Neural cell (in vitro differentiated cells): Measurements from ENCODE around the gene ARHGEF25. TPM values are rescaled to one million over a fixed set of nuclear protein-coding genes. Genes with fewer than 3 reads are reported as not detected.

ENCODE experiments used
- H2AFZ ChIP-seq: fragments of 200-600, 300-800 bp; sonication (generic), shearing (Covaris generic); 2 replicates; pipeline ENCODE4 v1.6.0; 2014; ENCODE audit warnings: low read depth, mild to moderate bottlenecking, antibody characterized with exemption, low read length, moderate library complexity
- H3F3A ChIP-seq: fragments of 200-600 bp; shearing (Covaris generic); 2 replicates; pipeline ENCODE4 v1.6.1; 2016; ENCODE audit warnings: mild to moderate bottlenecking, moderate library complexity, mixed read lengths, antibody characterized with exemption, low read length; ENCODE audit not compliant: insufficient read depth, poor library complexity, severe bottlenecking
- H3K27ac ChIP-seq: fragments of 200-600, 300-800 bp; sonication (generic), shearing (Covaris generic); 2 replicates; pipeline ENCODE4 v1.5.1; 2014; ENCODE audit warnings: mild to moderate bottlenecking, low read length, moderate library complexity
- H3K27me3 ChIP-seq: fragments of 300-800, 200-600 bp; sonication (generic), shearing (Covaris generic); 2 replicates; pipeline ENCODE4 v1.6.0; 2014; ENCODE audit warnings: mild to moderate bottlenecking, low read depth, low read length, moderate library complexity; ENCODE audit not compliant: insufficient read depth
- H3K36me3 ChIP-seq: fragments of 300-800, 200-600 bp; sonication (generic), shearing (Covaris generic); 2 replicates; pipeline ENCODE4 v1.5.1; 2014; ENCODE audit warnings: mild to moderate bottlenecking, antibody characterized with exemption, low read length, moderate library complexity; ENCODE audit not compliant: insufficient read depth
- H3K4me2 ChIP-seq: fragments of 300-800, 200-600 bp; sonication (generic), shearing (Covaris generic); 2 replicates; pipeline ENCODE4 v1.6.0; 2014; ENCODE audit warnings: mild to moderate bottlenecking, low read length
- H3K4me3 ChIP-seq: fragments of 300-800, 200-600 bp; sonication (generic), shearing (Covaris generic); 2 replicates; pipeline ENCODE4 v1.5.1; 2014; ENCODE audit warnings: mild to moderate bottlenecking, low read length, moderate library complexity
- H3K79me2 ChIP-seq: fragments of 200-600 bp; shearing (Covaris generic); replicated peaks from 2 replicates; pipeline ENCODE4 v1.6.0; 2014; ENCODE audit warnings: mild to moderate bottlenecking, low read length, moderate library complexity; ENCODE audit not compliant: insufficient read depth
- H3K9ac ChIP-seq: fragments of 300-800, 200-600 bp; sonication (generic), shearing (Covaris generic); 2 replicates; pipeline ENCODE4 v1.6.1; 2016; ENCODE audit warnings: mild to moderate bottlenecking, low read length, mixed read lengths
- H3K9me2 ChIP-seq: fragments of 200-600 bp; shearing (Covaris generic); 2 replicates; pipeline ENCODE4 v1.6.1; 2016; ENCODE audit warnings: mild to moderate bottlenecking, low read length, mixed read lengths; ENCODE audit not compliant: insufficient read depth
- H3K9me3 ChIP-seq: fragments of 200-600, 300-800 bp; sonication (generic), shearing (Covaris generic); 2 replicates; pipeline ENCODE4 v1.6.1; 2016; ENCODE audit warnings: mild to moderate bottlenecking, mixed run types, low read length, moderate library complexity, mixed read lengths
- H4K20me1 ChIP-seq: fragments of 200-600 bp; shearing (Covaris generic); 2 replicates; pipeline ENCODE4 v1.6.1; 2016; ENCODE audit warnings: mild to moderate bottlenecking, mixed run types; ENCODE audit not compliant: insufficient read depth
- EP300 ChIP-seq: fragments of 450-650 bp; conservative IDR thresholded peaks from 2 replicates; pipeline ENCODE4 v1.6.1; 2014; ENCODE audit warnings: antibody characterized with exemption, mild to moderate bottlenecking, moderate library complexity; ENCODE audit not compliant: poor library complexity, severe bottlenecking
- EZH2 ChIP-seq: fragments of 200-600, 300-800 bp; shearing (Covaris generic), sonication (generic); IDR thresholded peaks from 2 replicates; pipeline ENCODE4 v1.6.1; 2014; ENCODE audit warnings: antibody characterized with exemption, low read length, borderline replicate concordance, mild to moderate bottlenecking; ENCODE audit not compliant: insufficient read depth, poor library complexity, severe bottlenecking
- MXI1 ChIP-seq: fragments of 450-650 bp; conservative IDR thresholded peaks from 2 replicates; pipeline ENCODE4 v1.6.1; 2014; ENCODE audit warnings: antibody characterized with exemption, mild to moderate bottlenecking; ENCODE audit not compliant: poor library complexity, severe bottlenecking
- POLR2AphosphoS5 ChIP-seq: IDR thresholded peaks from 2 replicates; pipeline ENCODE4 v1.6.1; 2012
- RAD21 ChIP-seq: fragments of 450-650 bp; conservative IDR thresholded peaks from 2 replicates; pipeline ENCODE4 v1.6.1; 2014; ENCODE audit warnings: antibody characterized with exemption, mild to moderate bottlenecking, moderate library complexity
- SMC3 ChIP-seq: fragments of 450-650 bp; conservative IDR thresholded peaks from 2 replicates; pipeline ENCODE4 v1.6.1; 2014; ENCODE audit warnings: antibody characterized with exemption, mild to moderate bottlenecking, moderate library complexity; ENCODE audit not compliant: poor library complexity
- TAF1 ChIP-seq: IDR thresholded peaks from 2 replicates; pipeline ENCODE4 v1.6.1; 2012; ENCODE audit warnings: low read depth
- polyA plus RNA-seq: library from polyadenylated mRNA; depleted of rRNA; stranded (reverse); fragments of >200 nt; gene quantifications from 2 replicates; pipeline ENCODE4 v1.2.3, GENCODE V29; 2014
- TF ChIP-seq, protein P1 (sequence below): fragments of 450-650 bp; IDR thresholded peaks from 2 replicates; pipeline ENCODE4 v1.5.1; 2014; ENCODE audit warnings: antibody characterized with exemption, mild to moderate bottlenecking, moderate library complexity; ENCODE audit not compliant: poor library complexity, severe bottlenecking
- TF ChIP-seq, protein P2 (sequence below): IDR thresholded peaks from 2 replicates; pipeline ENCODE4 v1.6.1; 2012; ENCODE audit warnings: borderline replicate concordance

ARHGEF25 gene
- polyA plus RNA-seq, 1 donor from 2014 or later = 12.9 TPM

DNA sequence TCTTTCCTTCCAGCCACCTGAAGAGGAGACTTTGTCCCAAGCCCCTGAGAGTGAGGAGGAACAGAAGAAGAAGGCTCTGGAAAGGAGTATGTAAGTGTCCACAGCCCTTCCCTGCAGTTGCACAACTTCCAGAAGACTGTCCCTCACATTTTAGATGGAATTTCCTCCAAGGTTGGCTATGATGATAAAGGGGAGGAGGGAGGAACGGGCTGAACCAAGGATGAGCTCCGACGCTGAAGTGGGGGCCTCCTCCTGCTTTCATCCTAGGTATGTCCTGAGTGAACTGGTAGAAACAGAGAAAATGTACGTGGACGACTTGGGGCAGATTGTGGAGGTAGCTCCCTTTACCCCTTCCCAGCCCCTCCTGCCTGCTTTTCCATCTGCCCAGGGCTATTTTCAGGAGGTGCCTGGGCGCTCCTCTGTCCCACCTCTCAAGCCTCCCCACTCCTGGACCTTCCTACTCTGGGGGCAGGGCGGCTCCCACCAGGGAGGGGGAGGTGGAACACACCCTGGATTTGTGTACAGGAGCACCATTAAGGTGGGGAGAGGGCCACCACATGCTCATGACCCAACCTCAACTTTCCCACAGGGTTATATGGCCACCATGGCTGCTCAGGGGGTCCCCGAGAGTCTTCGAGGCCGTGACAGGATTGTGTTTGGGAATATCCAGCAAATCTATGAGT lies 2.3 kb downstream of the ARHGEF25 start:
- no peaks in the 10 kb centered on the region for H3K9me2 ChIP-seq
- H3K27ac ChIP-seq = no peak overlapping the region
- peaks cover 21% of the 10 kb centered on the region for H3K27me3 ChIP-seq
- no peaks in the 10 kb centered on the region for H3K36me3 ChIP-seq
- no peaks in the 10 kb centered on the region for H3K9me3 ChIP-seq
- TF ChIP-seq RAD21 (no peak), EZH2 (no peak), MXI1 (no peak), POLR2AphosphoS5 (no peak), SMC3 (no peak), EP300 (no peak), TAF1 (no peak)
- TF ChIP-seq, protein P1, sequence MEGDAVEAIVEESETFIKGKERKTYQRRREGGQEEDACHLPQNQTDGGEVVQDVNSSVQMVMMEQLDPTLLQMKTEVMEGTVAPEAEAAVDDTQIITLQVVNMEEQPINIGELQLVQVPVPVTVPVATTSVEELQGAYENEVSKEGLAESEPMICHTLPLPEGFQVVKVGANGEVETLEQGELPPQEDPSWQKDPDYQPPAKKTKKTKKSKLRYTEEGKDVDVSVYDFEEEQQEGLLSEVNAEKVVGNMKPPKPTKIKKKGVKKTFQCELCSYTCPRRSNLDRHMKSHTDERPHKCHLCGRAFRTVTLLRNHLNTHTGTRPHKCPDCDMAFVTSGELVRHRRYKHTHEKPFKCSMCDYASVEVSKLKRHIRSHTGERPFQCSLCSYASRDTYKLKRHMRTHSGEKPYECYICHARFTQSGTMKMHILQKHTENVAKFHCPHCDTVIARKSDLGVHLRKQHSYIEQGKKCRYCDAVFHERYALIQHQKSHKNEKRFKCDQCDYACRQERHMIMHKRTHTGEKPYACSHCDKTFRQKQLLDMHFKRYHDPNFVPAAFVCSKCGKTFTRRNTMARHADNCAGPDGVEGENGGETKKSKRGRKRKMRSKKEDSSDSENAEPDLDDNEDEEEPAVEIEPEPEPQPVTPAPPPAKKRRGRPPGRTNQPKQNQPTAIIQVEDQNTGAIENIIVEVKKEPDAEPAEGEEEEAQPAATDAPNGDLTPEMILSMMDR = no peak
- TF ChIP-seq, protein P2, sequence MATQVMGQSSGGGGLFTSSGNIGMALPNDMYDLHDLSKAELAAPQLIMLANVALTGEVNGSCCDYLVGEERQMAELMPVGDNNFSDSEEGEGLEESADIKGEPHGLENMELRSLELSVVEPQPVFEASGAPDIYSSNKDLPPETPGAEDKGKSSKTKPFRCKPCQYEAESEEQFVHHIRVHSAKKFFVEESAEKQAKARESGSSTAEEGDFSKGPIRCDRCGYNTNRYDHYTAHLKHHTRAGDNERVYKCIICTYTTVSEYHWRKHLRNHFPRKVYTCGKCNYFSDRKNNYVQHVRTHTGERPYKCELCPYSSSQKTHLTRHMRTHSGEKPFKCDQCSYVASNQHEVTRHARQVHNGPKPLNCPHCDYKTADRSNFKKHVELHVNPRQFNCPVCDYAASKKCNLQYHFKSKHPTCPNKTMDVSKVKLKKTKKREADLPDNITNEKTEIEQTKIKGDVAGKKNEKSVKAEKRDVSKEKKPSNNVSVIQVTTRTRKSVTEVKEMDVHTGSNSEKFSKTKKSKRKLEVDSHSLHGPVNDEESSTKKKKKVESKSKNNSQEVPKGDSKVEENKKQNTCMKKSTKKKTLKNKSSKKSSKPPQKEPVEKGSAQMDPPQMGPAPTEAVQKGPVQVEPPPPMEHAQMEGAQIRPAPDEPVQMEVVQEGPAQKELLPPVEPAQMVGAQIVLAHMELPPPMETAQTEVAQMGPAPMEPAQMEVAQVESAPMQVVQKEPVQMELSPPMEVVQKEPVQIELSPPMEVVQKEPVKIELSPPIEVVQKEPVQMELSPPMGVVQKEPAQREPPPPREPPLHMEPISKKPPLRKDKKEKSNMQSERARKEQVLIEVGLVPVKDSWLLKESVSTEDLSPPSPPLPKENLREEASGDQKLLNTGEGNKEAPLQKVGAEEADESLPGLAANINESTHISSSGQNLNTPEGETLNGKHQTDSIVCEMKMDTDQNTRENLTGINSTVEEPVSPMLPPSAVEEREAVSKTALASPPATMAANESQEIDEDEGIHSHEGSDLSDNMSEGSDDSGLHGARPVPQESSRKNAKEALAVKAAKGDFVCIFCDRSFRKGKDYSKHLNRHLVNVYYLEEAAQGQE = no peak
- H3K4me3 ChIP-seq = no peak overlapping the region
- H3F3A ChIP-seq = no peaks in the 10 kb centered on the region
- H2AFZ ChIP-seq = no peak overlapping the region
- H3K79me2 ChIP-seq = no peaks in the 10 kb centered on the region
- no peak overlapping the region for H3K4me2 ChIP-seq
- no peak overlapping the region for H3K9ac ChIP-seq
- no peaks in the 10 kb centered on the region for H4K20me1 ChIP-seq

DNA sequence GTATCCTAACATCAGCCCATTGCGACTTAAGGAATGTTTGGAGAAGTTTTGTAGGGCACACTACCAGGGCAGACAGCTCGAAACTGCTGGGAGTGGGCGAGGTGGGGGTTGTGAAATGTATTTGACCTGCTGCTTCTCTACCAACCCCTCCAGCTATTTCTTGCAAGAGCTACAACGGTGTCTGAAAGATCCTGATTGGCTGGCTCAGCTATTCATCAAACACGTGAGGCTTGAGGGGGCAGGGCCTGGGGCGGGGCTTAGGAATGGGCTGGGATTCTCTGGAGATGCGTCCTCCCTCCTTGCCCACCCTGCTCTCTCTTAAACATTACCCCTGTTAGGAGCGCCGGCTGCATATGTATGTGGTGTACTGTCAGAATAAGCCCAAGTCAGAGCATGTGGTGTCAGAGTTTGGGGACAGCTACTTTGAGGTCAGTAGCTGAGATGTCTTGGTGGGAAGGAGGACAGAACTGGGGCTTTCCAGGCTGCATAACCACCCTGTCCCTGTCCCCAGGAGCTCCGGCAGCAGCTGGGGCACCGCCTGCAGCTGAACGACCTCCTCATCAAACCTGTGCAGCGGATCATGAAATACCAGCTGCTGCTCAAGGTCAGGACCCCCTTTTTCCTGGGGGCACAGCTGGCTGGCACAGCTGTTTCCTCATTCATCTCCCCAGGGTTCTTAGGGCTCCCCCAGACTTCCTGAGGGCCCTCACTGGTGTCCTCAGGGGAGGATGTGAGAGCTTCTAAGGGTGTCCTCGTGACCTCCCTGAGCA lies 3.1 kb downstream of the ARHGEF25 start:
- Histone ChIP-seq H3K9ac (no peak overlapping the region), H3K27ac (no peak overlapping the region), H3F3A (no peaks in the 10 kb centered on the region), H3K4me3 (no peak overlapping the region), H3K9me3 (no peaks in the 10 kb centered on the region), H3K79me2 (no peaks in the 10 kb centered on the region), H3K4me2 (no peak overlapping the region), H4K20me1 (no peaks in the 10 kb centered on the region), H3K36me3 (no peaks in the 10 kb centered on the region), H3K9me2 (no peaks in the 10 kb centered on the region), H3K27me3 (peaks cover 29% of the 10 kb centered on the region), H2AFZ (no peak overlapping the region)
- TF ChIP-seq POLR2AphosphoS5 (no peak), RAD21 (no peak), SMC3 (no peak), EZH2 (no peak), MXI1 (no peak), TAF1 (no peak), EP300 (no peak)
- TF ChIP-seq, protein P1 = no peak
- TF ChIP-seq, protein P2 = no peak
